Measurements from ENCODE around the gene TAS2R1. TPM values are rescaled to one million over a fixed set of nuclear protein-coding genes. Genes with fewer than 3 reads are reported as not detected.

Gene TAS2R1
- total and polyA plus RNA-seq, 2 donors (not counting 1 experiment from before 2014, with no cell fraction given) = not detected

- WGBS (ENCODE audit: insufficient coverage) = 38% methylated on average over 5 of the region's 10 CpGs
- TF ChIP-seq CTCF (IDR thresholded peaks at IDR 0.05) (no peak), EZH2 (IDR thresholded peaks at IDR 0.05; ENCODE audit: borderline replicate concordance, insufficient read depth, low read depth, low read length, poor library complexity, severe bottlenecking) (no peak)
- H3K79me2 ChIP-seq (ENCODE audit: control insufficient read depth, insufficient read depth, low read length) = no peaks in the 10 kb centered on the region
- no peaks in the 10 kb centered on the region for H4K20me1 ChIP-seq (ENCODE audit: control insufficient read depth, insufficient read depth, low read length, poor library complexity, severe bottlenecking)
- Mint-ChIP-seq H3K9me3 (ENCODE audit: insufficient read depth) (no peaks in the 10 kb centered on the region), H3K4me1 (no peaks in the 10 kb centered on the region), H3K27me3 (no peaks in the 10 kb centered on the region), H3K27ac (no peak overlapping the region), H3K4me3 (no peak overlapping the region)
- H3K9me3 ChIP-seq (ENCODE audit: control extremely low read depth in 1 of 3, control insufficient read depth in 2 of 3, insufficient read depth in 1 of 3, low read length in 2 of 3) = peaks cover 0 to 4% (median 0%) of the 10 kb centered on the region in 3 donors
- ChIA-PET CTCF (no interaction called here), POLR2A (no interaction called here)
- no peak overlapping the region for H2AFZ ChIP-seq (ENCODE audit: insufficient read depth, low read depth, low read length, poor library complexity, severe bottlenecking)
- no peaks in the 10 kb centered on the region for H3K4me1 ChIP-seq (ENCODE audit: control insufficient read depth in 2 of 2, insufficient read depth in 2 of 2, low read length in 2 of 2)
- DNase-seq = no peak
- H3K27me3 ChIP-seq (replicated peaks in 1 of 4; ENCODE audit: control extremely low read depth in 1 of 4, control insufficient read depth in 3 of 4, insufficient read depth in 4 of 4, low read length in 3 of 4) = no peaks in the 10 kb centered on the region
- H3K4me3 ChIP-seq (ENCODE audit: control extremely low read depth in 1 of 5, extremely low read depth in 1 of 5, insufficient read depth in 1 of 5, low read depth in 2 of 5, low read length in 4 of 5) = no peak overlapping the region
- ATAC-seq (ENCODE audit: low read depth) = no peak
- H3K9ac ChIP-seq (ENCODE audit: low read length) = no peak overlapping the region
- no peak overlapping the region for H3K4me2 ChIP-seq (replicated peaks; ENCODE audit: low read depth, low read length, poor library complexity, severe bottlenecking)
- H3K27ac ChIP-seq (ENCODE audit: low read length in 2 of 2) = no peak overlapping the region
- intact Hi-C loops (cut with micrococcal nuclease) = no loop called here
- H3K36me3 ChIP-seq (replicated peaks in 1 of 2; ENCODE audit: control extremely low read depth in 1 of 2, control insufficient read depth in 1 of 2, extremely low read depth in 1 of 2, insufficient read depth in 2 of 2, low read length in 1 of 2) = no peaks in the 10 kb centered on the region
Observed at GRCh38 chr5:9617739-9618504, 12.2 kb downstream of the TAS2R1 start.

- Mint-ChIP-seq H3K27me3 (no peaks in the 10 kb centered on the region), H3K4me1 (no peaks in the 10 kb centered on the region), H3K4me3 (no peak overlapping the region), H3K27ac (no peak overlapping the region), H3K9me3 (ENCODE audit: insufficient read depth) (no peaks in the 10 kb centered on the region)
- ChIA-PET POLR2A (no interaction called here), CTCF (no interaction called here)
- H3K4me2 ChIP-seq (replicated peaks; ENCODE audit: low read depth, low read length, poor library complexity, severe bottlenecking) = no peak overlapping the region
- H3K27ac ChIP-seq (ENCODE audit: low read length in 2 of 2) = no peak overlapping the region
- H2AFZ ChIP-seq (ENCODE audit: insufficient read depth, low read depth, low read length, poor library complexity, severe bottlenecking) = no peak overlapping the region
- H4K20me1 ChIP-seq (ENCODE audit: control insufficient read depth, insufficient read depth, low read length, poor library complexity, severe bottlenecking) = no peaks in the 10 kb centered on the region
- H3K9ac ChIP-seq (ENCODE audit: low read length) = no peak overlapping the region
- intact Hi-C loops (cut with micrococcal nuclease) = no loop called here
- no peaks in the 10 kb centered on the region for H3K4me1 ChIP-seq (ENCODE audit: control insufficient read depth in 2 of 2, insufficient read depth in 2 of 2, low read length in 2 of 2)
- peaks cover 0 to 4% (median 0%) of the 10 kb centered on the region in 3 donors for H3K9me3 ChIP-seq (ENCODE audit: control extremely low read depth in 1 of 3, control insufficient read depth in 2 of 3, insufficient read depth in 1 of 3, low read length in 2 of 3)
- H3K4me3 ChIP-seq (ENCODE audit: control extremely low read depth in 1 of 5, extremely low read depth in 1 of 5, insufficient read depth in 1 of 5, low read depth in 2 of 5, low read length in 4 of 5) = no peak overlapping the region
- no peaks in the 10 kb centered on the region for H3K27me3 ChIP-seq (replicated peaks in 1 of 4; ENCODE audit: control extremely low read depth in 1 of 4, control insufficient read depth in 3 of 4, insufficient read depth in 4 of 4, low read length in 3 of 4)
- DNase-seq (no peak), ATAC-seq (ENCODE audit: low read depth) (no peak)
- H3K36me3 ChIP-seq (replicated peaks in 1 of 2; ENCODE audit: control extremely low read depth in 1 of 2, control insufficient read depth in 1 of 2, extremely low read depth in 1 of 2, insufficient read depth in 2 of 2, low read length in 1 of 2) = no peaks in the 10 kb centered on the region
- 80% methylated on average over 1 of the region's 3 CpGs for WGBS (ENCODE audit: insufficient coverage)
- no peaks in the 10 kb centered on the region for H3K79me2 ChIP-seq (ENCODE audit: control insufficient read depth, insufficient read depth, low read length)
- no peak for TF ChIP-seq EZH2 (IDR thresholded peaks at IDR 0.05; ENCODE audit: borderline replicate concordance, insufficient read depth, low read depth, low read length, poor library complexity, severe bottlenecking)
- TF ChIP-seq CTCF (IDR thresholded peaks at IDR 0.05) = no peak
Observed at GRCh38 chr5:9617221-9617620, 12.9 kb downstream of the TAS2R1 start.
